HFF-Myc (cell line): ENCODE results near the gene ITIH3.

Experiments
- DNase-seq: peaks from one replicate; pipeline ENCODE4 v3.0.0-alpha.2; 2011; ENCODE audit warnings: low read depth; ENCODE audit errors: extremely low read depth
- H3K4me3 ChIP-seq: replicated peaks from 2 replicates; pipeline ENCODE4 v1.5.1; 2011; ENCODE audit warnings: low read depth, mild to moderate bottlenecking, control low read depth, low read length
- TF ChIP-seq, protein P1 (sequence below): IDR thresholded peaks from 2 replicates; pipeline ENCODE4 v1.5.1; 2012; ENCODE audit warnings: mild to moderate bottlenecking, low read depth, low read length, control low read depth; ENCODE audit errors: missing control alignments

Gene ITIH3

DNA sequence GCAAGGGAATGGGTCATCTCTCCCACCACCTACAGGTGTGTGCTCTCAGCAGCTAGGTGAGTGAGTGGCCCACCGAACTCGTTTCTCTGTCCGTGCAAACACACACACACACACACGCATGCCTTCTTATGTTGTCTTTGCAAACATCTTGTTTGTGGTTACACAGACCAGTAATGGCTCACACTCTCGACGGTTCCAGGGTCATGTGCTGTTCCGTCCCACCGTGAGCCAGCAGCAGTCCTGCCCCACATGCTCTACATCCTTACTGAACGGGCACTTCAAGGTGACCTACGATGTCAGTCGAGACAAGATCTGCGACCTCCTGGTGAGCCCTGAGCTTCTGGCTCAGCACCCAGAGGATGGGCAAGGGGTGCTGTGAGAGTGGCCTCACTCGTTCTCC, 12.9 kb upstream of the ITIH3 start:
- H3K4me3 ChIP-seq, result no peak overlapping the region
- no peak for DNase-seq
- TF ChIP-seq, protein P1, sequence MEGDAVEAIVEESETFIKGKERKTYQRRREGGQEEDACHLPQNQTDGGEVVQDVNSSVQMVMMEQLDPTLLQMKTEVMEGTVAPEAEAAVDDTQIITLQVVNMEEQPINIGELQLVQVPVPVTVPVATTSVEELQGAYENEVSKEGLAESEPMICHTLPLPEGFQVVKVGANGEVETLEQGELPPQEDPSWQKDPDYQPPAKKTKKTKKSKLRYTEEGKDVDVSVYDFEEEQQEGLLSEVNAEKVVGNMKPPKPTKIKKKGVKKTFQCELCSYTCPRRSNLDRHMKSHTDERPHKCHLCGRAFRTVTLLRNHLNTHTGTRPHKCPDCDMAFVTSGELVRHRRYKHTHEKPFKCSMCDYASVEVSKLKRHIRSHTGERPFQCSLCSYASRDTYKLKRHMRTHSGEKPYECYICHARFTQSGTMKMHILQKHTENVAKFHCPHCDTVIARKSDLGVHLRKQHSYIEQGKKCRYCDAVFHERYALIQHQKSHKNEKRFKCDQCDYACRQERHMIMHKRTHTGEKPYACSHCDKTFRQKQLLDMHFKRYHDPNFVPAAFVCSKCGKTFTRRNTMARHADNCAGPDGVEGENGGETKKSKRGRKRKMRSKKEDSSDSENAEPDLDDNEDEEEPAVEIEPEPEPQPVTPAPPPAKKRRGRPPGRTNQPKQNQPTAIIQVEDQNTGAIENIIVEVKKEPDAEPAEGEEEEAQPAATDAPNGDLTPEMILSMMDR, result no peak

DNA sequence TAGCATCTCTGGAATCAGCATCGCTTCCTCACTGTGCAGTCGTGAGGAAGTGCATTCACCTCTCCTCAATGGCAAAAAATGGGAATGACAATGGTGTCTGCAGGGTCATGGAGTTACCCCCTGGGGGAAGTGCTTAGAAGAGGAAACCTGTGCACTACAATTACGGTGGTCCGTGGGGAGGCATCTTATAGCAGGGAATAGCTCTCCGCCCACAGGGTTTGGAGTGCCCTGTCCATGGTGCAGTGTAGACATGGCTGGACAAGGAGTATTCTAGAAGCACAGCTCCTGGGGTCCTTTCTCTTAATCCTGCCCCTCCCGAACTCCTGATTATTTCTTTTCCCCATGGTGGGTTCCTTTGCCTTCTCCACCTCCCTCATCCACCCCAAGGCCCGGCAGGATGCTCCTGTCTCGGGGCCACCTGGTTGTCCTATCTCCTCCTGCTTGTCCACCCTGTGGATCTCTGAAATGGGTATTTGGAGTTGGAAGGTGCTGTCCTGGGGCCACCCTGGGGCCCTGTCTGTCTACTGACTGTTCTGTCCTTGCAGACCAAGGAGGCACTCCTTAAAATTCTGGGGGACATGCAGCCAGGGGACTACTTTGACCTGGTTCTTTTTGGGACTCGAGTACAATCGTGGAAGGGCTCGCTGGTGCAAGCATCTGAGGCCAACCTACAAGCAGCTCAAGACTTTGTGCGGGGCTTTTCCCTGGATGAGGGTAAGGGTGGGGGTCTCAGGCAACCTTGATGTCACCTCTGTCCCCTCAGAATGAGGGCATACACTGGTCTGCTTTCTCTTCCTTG, 12.0 kb upstream of the ITIH3 start:
- no peak overlapping the region for H3K4me3 ChIP-seq
- no peak for DNase-seq
- TF ChIP-seq, protein P1, result no peak

DNA sequence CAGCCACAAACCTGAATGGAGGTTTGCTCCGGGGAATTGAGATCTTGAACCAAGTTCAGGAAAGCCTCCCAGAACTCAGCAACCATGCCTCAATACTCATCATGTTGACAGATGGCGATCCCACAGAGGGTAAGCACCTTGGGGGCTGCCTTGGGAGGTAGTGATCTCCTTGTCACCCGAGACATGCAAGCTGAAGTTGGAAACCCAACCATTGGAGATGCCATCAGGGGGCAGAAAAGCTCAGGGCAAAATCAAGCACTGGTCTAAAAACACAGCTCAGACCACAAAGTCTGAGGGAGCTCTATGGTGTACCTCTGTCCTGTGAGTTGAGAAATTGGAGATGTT, 11.4 kb upstream of the ITIH3 start:
- no peak overlapping the region for H3K4me3 ChIP-seq
- TF ChIP-seq, protein P1, result no peak

DNA sequence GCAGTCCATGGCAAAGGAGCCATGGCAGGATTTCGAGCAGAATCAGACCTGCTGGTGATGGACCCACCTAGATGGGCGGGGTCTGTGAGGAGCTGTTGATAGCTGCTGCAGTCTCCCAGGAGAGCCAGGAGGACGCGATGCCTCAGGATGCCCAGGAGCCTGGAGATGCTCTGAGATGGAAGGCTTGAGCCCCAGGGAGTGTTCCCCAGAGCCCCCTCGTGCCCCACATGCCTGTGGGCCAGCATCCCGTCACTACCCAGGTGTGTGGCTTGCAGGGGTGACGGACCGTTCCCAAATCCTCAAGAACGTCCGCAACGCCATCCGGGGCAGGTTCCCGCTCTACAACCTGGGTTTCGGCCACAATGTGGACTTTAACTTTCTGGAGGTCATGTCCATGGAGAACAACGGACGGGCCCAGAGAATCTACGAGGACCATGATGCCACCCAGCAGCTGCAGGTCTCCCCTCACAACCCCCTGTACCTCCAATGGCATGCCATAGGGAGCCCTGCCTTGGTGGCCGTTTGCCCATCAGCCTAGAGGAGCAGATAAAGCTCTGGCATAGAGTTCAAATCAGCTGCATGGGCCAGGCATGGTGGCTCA, 10.5 kb upstream of the ITIH3 start:
- no peak overlapping the region for H3K4me3 ChIP-seq
- DNase-seq, result no peak
- TF ChIP-seq, protein P1, result no peak

More for the DNA sequence above, 11.4 kb upstream of the ITIH3 start:
- no peak for DNase-seq

DNA sequence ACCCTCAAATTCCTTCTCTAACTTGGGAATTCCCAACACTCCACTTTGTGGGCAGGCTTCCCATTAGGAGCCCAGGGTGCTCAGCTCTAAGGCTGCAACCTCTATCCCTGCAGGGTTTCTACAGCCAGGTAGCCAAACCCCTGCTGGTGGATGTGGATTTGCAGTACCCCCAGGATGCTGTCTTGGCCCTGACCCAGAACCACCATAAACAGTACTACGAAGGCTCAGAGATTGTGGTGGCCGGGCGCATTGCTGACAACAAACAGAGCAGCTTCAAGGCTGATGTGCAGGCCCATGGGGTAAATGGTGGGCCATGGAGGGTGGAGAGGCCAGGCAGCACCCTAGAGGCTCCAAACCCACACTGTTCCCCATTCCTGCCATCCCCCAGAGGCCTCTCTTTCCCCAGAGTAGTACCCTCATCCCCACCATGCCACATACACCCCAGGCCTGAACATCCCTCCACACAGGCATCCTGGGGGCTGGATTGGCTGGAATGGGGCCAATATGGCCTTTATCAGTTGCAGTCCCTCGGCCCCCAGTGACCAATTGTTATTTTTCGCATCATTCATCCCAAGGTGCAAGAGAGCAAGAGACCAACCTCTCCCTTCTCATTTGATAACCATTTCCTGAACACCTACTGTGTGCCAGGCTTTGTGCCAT, 9.5 kb upstream of the ITIH3 start:
- no peak for DNase-seq
- H3K4me3 ChIP-seq, result no peak overlapping the region
- TF ChIP-seq, protein P1, result no peak

DNA sequence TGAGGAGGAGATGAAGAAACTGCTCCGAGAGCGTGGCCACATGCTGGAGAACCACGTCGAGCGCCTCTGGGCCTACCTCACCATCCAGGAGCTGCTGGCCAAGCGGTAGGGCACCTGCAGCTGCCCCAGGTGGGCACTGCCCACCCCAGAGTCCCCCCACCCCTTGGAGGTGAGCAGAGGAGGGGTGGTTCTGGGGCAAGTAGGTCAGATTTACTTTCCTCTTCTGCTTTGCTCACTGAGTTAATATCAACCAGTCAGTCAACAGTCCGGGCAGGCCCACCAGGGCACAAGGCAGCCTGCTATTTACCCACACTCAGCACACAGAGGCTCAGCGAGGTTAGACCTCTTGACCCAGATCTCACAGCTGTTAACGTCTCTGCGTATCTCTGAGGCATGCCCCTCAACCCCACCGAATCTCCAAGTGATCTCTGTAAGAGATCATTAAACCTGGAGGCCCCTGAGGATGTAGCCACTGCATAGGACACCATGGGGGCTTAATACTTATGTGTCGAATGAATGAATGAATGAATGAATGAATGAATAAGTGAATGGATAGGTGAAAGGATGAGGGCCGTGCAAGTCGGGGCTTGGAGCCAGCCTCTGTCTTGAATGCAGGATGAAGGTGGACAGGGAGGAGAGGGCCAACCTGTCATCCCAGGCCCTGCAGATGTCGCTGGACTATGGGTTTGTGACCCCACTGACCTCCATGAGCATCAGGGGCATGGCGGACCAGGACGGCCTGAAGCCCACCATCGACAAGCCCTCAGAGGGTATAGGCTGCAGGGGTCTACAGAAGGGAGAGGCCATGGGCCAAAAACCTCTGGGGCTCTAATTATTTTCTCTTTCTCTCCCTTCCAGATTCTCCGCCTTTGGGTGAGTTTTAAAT, 8.0 kb upstream of the ITIH3 start:
- TF ChIP-seq, protein P1, result no peak
- H3K4me3 ChIP-seq, result no peak overlapping the region
- DNase-seq, result no peak
